H1 (cell line): ENCODE measurements around the gene C19orf53. TPM values are rescaled to one million over a fixed set of nuclear protein-coding genes. Genes with fewer than 3 reads are reported as not detected.

Experiments used
- CTCF ChIA-PET: fragments of 300-600 bp; sonication (Branson Sonifier 250); formaldehyde crosslinking; loops from one replicate; lab custom pipeline; 2021; ENCODE audit not compliant: partially characterized antibody; lab: Charles Lee
- POLR2A ChIA-PET: fragments of 300-600 bp; sonication (Branson Sonifier 250); formaldehyde crosslinking; loops from one replicate; lab custom pipeline; 2021; ENCODE audit warnings: inconsistent platforms; ENCODE audit not compliant: partially characterized antibody; lab: Charles Lee
- DNase-seq, 2 experiments: peaks; one replicate each; pipeline versions ENCODE4 v3.0.0 to v3.0.0-alpha.2; 2010 to 2022; ENCODE audit warnings: low spot score in 2 of 2, low read depth in 1 of 2, mixed read lengths in 1 of 2
- FAIRE-seq: peaks from 2 replicates; lab custom pipeline; 2011; peaks lifted over from hg19 to GRCh38; lab: Jason Lieb, UNC
- H2AFZ ChIP-seq: 2 replicates; pipeline ENCODE4 v1.8.1; 2012; ENCODE audit warnings: low read length, inconsistent platforms
- H2AK5ac ChIP-seq: 2 replicates; pipeline ENCODE4 v1.6.1; 2013; ENCODE audit warnings: low read depth, low read length
- H2BK120ac ChIP-seq: replicated peaks from 2 replicates; pipeline ENCODE3; 2013; ENCODE audit warnings: low read depth, low read length, inconsistent platforms
- H2BK12ac ChIP-seq: 2 replicates; pipeline ENCODE4 v1.6.1; 2013; ENCODE audit warnings: low read depth, low read length
- H2BK15ac ChIP-seq: 2 replicates; pipeline ENCODE4 v1.6.1; 2013; ENCODE audit warnings: low read length
- H2BK20ac ChIP-seq: 2 replicates; pipeline ENCODE4 v1.6.1; 2013; ENCODE audit warnings: low read length
- H2BK5ac ChIP-seq: 2 replicates; pipeline ENCODE4 v1.6.1; 2013; ENCODE audit warnings: low read depth, low read length
- H3K14ac ChIP-seq: 2 replicates; pipeline ENCODE4 v1.6.1; 2013; ENCODE audit warnings: inconsistent platforms; ENCODE audit not compliant: insufficient read length
- H3K18ac ChIP-seq: 2 replicates; pipeline ENCODE4 v1.6.1; 2013; ENCODE audit warnings: low read length; ENCODE audit errors: extremely low read depth
- H3K23ac ChIP-seq: 2 replicates; pipeline ENCODE4 v1.6.1; 2013; ENCODE audit warnings: inconsistent platforms; ENCODE audit not compliant: insufficient read length
- H3K23me2 ChIP-seq: 2 replicates; pipeline ENCODE4 v1.6.1; 2013; ENCODE audit warnings: low read depth, low read length
- H3K27ac ChIP-seq: 2 replicates; pipeline ENCODE4 v1.6.1; 2011; ENCODE audit warnings: low read depth, low read length, inconsistent platforms
- H3K27me3 ChIP-seq, 4 experiments: replicated peaks in 1 of 4; 1 replicate in 1 of 4; 2 replicates in 3 of 4; pipeline versions ENCODE4 v1.6.1 to v1.8.1; 2011 to 2013; ENCODE audit warnings: low read length in 3 of 4, mild to moderate bottlenecking in 3 of 4, inconsistent platforms in 2 of 4, mixed read lengths in 2 of 4, moderate library complexity in 1 of 4; ENCODE audit not compliant: control insufficient read depth in 3 of 4, insufficient read depth in 3 of 4; ENCODE audit errors: extremely low read depth in 1 of 4
- H3K36me3 ChIP-seq, 4 experiments: 2 replicates each; pipeline versions ENCODE4 v1.6.1 to v1.8.1; 2011 to 2013; ENCODE audit warnings: mild to moderate bottlenecking in 4 of 4, low read length in 3 of 4, moderate library complexity in 2 of 4, control low read depth in 1 of 4, inconsistent platforms in 1 of 4; ENCODE audit not compliant: insufficient read depth in 4 of 4, control insufficient read depth in 2 of 4
- H3K4ac ChIP-seq: replicated peaks from 2 replicates; pipeline ENCODE3; 2013; ENCODE audit warnings: low read length, low read depth, mixed read lengths, inconsistent platforms; ENCODE audit not compliant: insufficient read length
- H3K4me1 ChIP-seq, 4 experiments: replicated peaks in 1 of 4; 1 replicate in 1 of 4; 2 replicates in 3 of 4; pipeline versions ENCODE4 v1.6.1 to v1.8.1; 2011 to 2013; ENCODE audit warnings: low read length in 3 of 4, inconsistent platforms in 2 of 4, mixed read lengths in 1 of 4; ENCODE audit not compliant: insufficient read depth in 4 of 4, control insufficient read depth in 3 of 4
- H3K4me2 ChIP-seq, 2 experiments: 2 replicates each; pipeline versions ENCODE4 v1.6.1 to v1.8.1; 2011 to 2013; ENCODE audit warnings: low read depth in 2 of 2, low read length in 2 of 2, control low read depth in 1 of 2, inconsistent platforms in 1 of 2, mild to moderate bottlenecking in 1 of 2; ENCODE audit not compliant: insufficient read depth in 1 of 2
- H3K4me3 ChIP-seq, 4 experiments: fragments of 200-600, 300-600 bp in 1 of 4; sonication (generic), shearing (Covaris generic), sonication (Bioruptor Twin) in 1 of 4; 2 replicates each; pipeline versions ENCODE4 v1.5.1 to v1.8.1; 2011 to 2016; ENCODE audit warnings: low read length in 4 of 4, low read depth in 3 of 4, control low read depth in 2 of 4, inconsistent platforms in 2 of 4, mild to moderate bottlenecking in 2 of 4, mixed read lengths in 1 of 4, moderate library complexity in 1 of 4; ENCODE audit not compliant: insufficient read depth in 2 of 4; ENCODE audit errors: extremely low read depth in 1 of 4
- H3K56ac ChIP-seq: replicated peaks from 2 replicates; pipeline ENCODE3; 2013; ENCODE audit warnings: low read depth, mild to moderate bottlenecking, mixed read lengths, low read length, inconsistent platforms; ENCODE audit not compliant: insufficient read length
- H3K79me1 ChIP-seq: 2 replicates; pipeline ENCODE4 v1.6.1; 2013; ENCODE audit warnings: low read depth, low read length, control low read depth
- H3K79me2 ChIP-seq, 2 experiments: 2 replicates each; pipeline versions ENCODE4 v1.6.1 to v1.8.1; 2012 to 2013; ENCODE audit warnings: low read length in 2 of 2, mild to moderate bottlenecking in 2 of 2, inconsistent platforms in 1 of 2; ENCODE audit not compliant: insufficient read depth in 2 of 2, control insufficient read depth in 1 of 2
- H3K9ac ChIP-seq, 4 experiments: replicated peaks in 1 of 4; 1 replicate in 1 of 4; 2 replicates in 3 of 4; pipeline versions ENCODE4 v1.6.1 to v1.8.1; 2011 to 2013; ENCODE audit warnings: low read depth in 3 of 4, low read length in 3 of 4, control low read depth in 2 of 4, mild to moderate bottlenecking in 2 of 4, moderate library complexity in 2 of 4, inconsistent platforms in 1 of 4; ENCODE audit errors: extremely low read depth in 1 of 4
- H3K9me3 ChIP-seq, 2 experiments: 2 replicates each; pipeline versions ENCODE4 v1.6.1 to v1.8.1; 2012 to 2013; ENCODE audit warnings: mild to moderate bottlenecking in 2 of 2, moderate library complexity in 2 of 2, control low read depth in 1 of 2, inconsistent platforms in 1 of 2, low read depth in 1 of 2, low read length in 1 of 2, mixed read lengths in 1 of 2; ENCODE audit not compliant: insufficient read depth in 2 of 2
- H4K20me1 ChIP-seq, 2 experiments: replicated peaks in 1 of 2; 2 replicates each; pipeline versions ENCODE3 to v1.8.1; 2011 to 2013; ENCODE audit warnings: inconsistent platforms in 2 of 2, low read length in 2 of 2, mild to moderate bottlenecking in 1 of 2; ENCODE audit not compliant: insufficient read depth in 2 of 2, control insufficient read depth in 1 of 2
- H4K5ac ChIP-seq: 2 replicates; pipeline ENCODE4 v1.6.1; 2013; ENCODE audit warnings: low read length, low read depth, mixed read lengths, inconsistent platforms; ENCODE audit not compliant: insufficient read length
- H4K8ac ChIP-seq: 2 replicates; pipeline ENCODE4 v1.8.0; 2013; ENCODE audit warnings: mild to moderate bottlenecking, moderate library complexity, low read length, inconsistent platforms; ENCODE audit not compliant: insufficient read depth; ENCODE audit errors: extremely low read depth
- H4K91ac ChIP-seq: replicated peaks from 2 replicates; pipeline ENCODE3; 2013; ENCODE audit warnings: low read length, mixed read lengths, inconsistent platforms; ENCODE audit not compliant: insufficient read length
- CHD1 ChIP-seq: IDR thresholded peaks from 2 replicates; pipeline ENCODE4 v1.6.1; 2012; ENCODE audit warnings: low read depth, low read length, improper control_type of control experiment
- SP1 ChIP-seq: IDR thresholded peaks from 2 replicates; pipeline ENCODE4 v1.6.1; 2011; ENCODE audit warnings: low read depth, low read length
- SRF ChIP-seq: IDR thresholded peaks from 2 replicates; pipeline ENCODE4 v1.6.1; 2011; ENCODE audit warnings: mild to moderate bottlenecking, low read depth, low read length, moderate library complexity
- WGBS, 2 experiments: shearing (Covaris generic) in 1 of 2; methylation state at CpG; one replicate each; pipeline versions ENCODE4 v1.1.6 to v1.1.7; 2013 to 2015; ENCODE audit warnings: low lambda C conversion rate in 2 of 2, mixed read lengths in 2 of 2, inconsistent platforms in 1 of 2, low coverage in 1 of 2, missing lambda C conversion rate in 1 of 2; ENCODE audit not compliant: insufficient replicate concordance in 2 of 2, insufficient coverage in 1 of 2, insufficient read length in 1 of 2; ENCODE audit errors: extremely low coverage in 1 of 2, missing lambda C conversion rate in 1 of 2; 5-methylcytosine and 5-hydroxymethylcytosine counted together
- polyA plus RNA-seq, 7 experiments: library from polyadenylated mRNA; depleted of rRNA in 3 of 7; stranded (reverse) in 5 of 7; unstranded in 2 of 7; fragments of >200 nt in 5 of 7; fragments of 200-250 nt in 2 of 7; gene quantifications; 1 replicate in 5 of 7; 2 replicates in 1 of 7; 4 replicates in 1 of 7; pipeline versions ENCODE4 v1.2.1 to v1.2.3, GENCODE V29; 2011 to 2013; ENCODE audit warnings: missing spikeins in 2 of 7, mixed read lengths in 2 of 7
- total RNA-seq: library from RNA; stranded (reverse); fragmentation: NEBNext Ultra II Directional; extraction: Animal tissue kit (Norgen Biotek cat#: 25700); gene quantifications from 2 replicates; pipeline ENCODE4 v1.2.1, GENCODE V29; 2021

The C19orf53 gene
- total and polyA plus RNA-seq, 2 of the 8 experiments (the other 6 are each of a cell fraction or from before 2014, with no cell fraction given): 104 to 169 TPM

- Histone ChIP-seq H2AFZ (peak overlapping the region; percentile 38; the same call in 1 of the 2 replicates), H3K23ac (no peak overlapping the region), H3K79me2 (no peaks in the 10 kb centered on the region), H3K4me1 (peaks cover 0 to 5% (median 4%) of the 10 kb centered on the region in 4 experiments; a peak in 5 of 7 replicates), H3K18ac (0 out of 2 replicates have a peak overlapping the region, but pooled peaks have one; percentile 52), H2BK15ac (0 out of 2 replicates have a peak overlapping the region, but pooled peaks have one; percentile 1), H2AK5ac (no peak overlapping the region), H4K91ac (no peak overlapping the region), H4K5ac (no peak overlapping the region), H3K9me3 (no peaks in the 10 kb centered on the region), H3K4me3 (peak overlapping the region; percentile 49 to 75 (median 58)), H3K36me3 (peaks cover 4 to 38% (median 14%) of the 10 kb centered on the region in 4 experiments), H4K8ac (peak overlapping the region; percentile 91; the same call in 1 of the 2 replicates), H2BK12ac (no peak overlapping the region), H2BK120ac (no peak overlapping the region), H3K79me1 (peaks cover 3% of the 10 kb centered on the region; the same call in 1 of the 2 replicates), H3K14ac (no peak overlapping the region), H3K56ac (no peak overlapping the region), H3K4ac (no peak overlapping the region), H4K20me1 (peaks cover 0 to 2% of the 10 kb centered on the region in 2 experiments), H2BK20ac (no peak overlapping the region), H3K27ac (peak overlapping the region; percentile 93), H2BK5ac (0 out of 2 replicates have a peak overlapping the region, but pooled peaks have one; percentile 36), H3K23me2 (peaks cover 7% of the 10 kb centered on the region; the same call in 1 of the 2 replicates), H3K4me2 (peak overlapping the region; percentile 70 to 100), H3K27me3 (no peaks in the 10 kb centered on the region), H3K9ac (peak overlapping the region in 2 of 4 experiments; percentile 79 to 84; a peak in 4 of 7 replicates)
- POLR2A ChIA-PET: interaction anchor here (0.6 to 7.7 kb wide), 18 partner anchors 9 to 45 kb away, joined by 3 to 55 read pairs (median 6); partner anchors contain the start of genes C19orf53 and ZSWIM4
- WGBS, 2 experiments: 16% methylated on average over 11 of the region's 11 CpGs; no CpG with 5 or more reads in 1 of the 2 experiments
- DNase-seq: peak; percentile 98 to 99
- CTCF ChIA-PET: interaction anchor here (0.7 to 3.8 kb wide), 12 partner anchors 9 to 268 kb away, joined by 3 to 20 read pairs (median 4); no protein-coding TSS in a partner anchor
- peak; percentile 91 for FAIRE-seq
- 0 out of 2 replicates have a peak, but pooled peaks have one; percentile 53 for TF ChIP-seq SRF
- peak; percentile 79; the same call in 1 of the 2 replicates for TF ChIP-seq SP1
- no peak for TF ChIP-seq CHD1
Measured at GRCh38 chr19:13817018-13817614, 42.9 kb downstream of the C19orf53 start.
